GM12878 (cell line): ENCODE data around the gene DUOX2. TPM values are rescaled to one million over a fixed set of nuclear protein-coding genes. Genes with fewer than 3 reads are reported as not detected.

Experiments
- ATAC-seq: fragments of 200-7000 bp; cut with Tn5 transposase; 3 replicates; pipeline ENCODE4 v1.9.1; 2020; ENCODE audit warnings: mild to moderate bottlenecking, moderate library complexity
- BruUV-seq: library from RNA; stranded (reverse); fragments of 400-500 nt; replicated peaks from 2 replicates; lab custom pipeline; 2021; lab: Mats Ljungman, UMichigan
- CTCF ChIA-PET: fragments of 300-600 bp; sonication (Branson Sonifier 250); formaldehyde crosslinking; extraction: SDS; loops from one replicate; lab custom pipeline; 2021; ENCODE audit warnings: inconsistent platforms; lab: Yijun Ruan, JAX
- POLR2A ChIA-PET: fragments of 350-600 bp; formaldehyde crosslinking; extraction: SDS; loops from one replicate; lab custom pipeline; 2021; ENCODE audit warnings: inconsistent platforms; lab: Charles Lee
- RAD21 ChIA-PET: fragments of 300-600 bp; sonication (Branson Sonifier 250); formaldehyde crosslinking; loops from one replicate; lab custom pipeline; 2023; ENCODE audit warnings: antibody characterized with exemption; ENCODE audit not compliant: unreplicated experiment; lab: Charles Lee
- SMC1A ChIA-PET: fragments of 300-600 bp; sonication (Branson Sonifier 250); formaldehyde crosslinking; loops from one replicate; lab custom pipeline; 2023; ENCODE audit not compliant: unreplicated experiment, uncharacterized antibody; lab: Charles Lee
- DNase-seq: peaks from one replicate; pipeline ENCODE4 v3.0.0-alpha.2; 2011; ENCODE audit warnings: low read depth, low spot score
- FAIRE-seq: peaks from 3 replicates; lab custom pipeline; 2011; peaks lifted over from hg19 to GRCh38; lab: Jason Lieb, UNC
- H2AFZ ChIP-seq: 2 replicates; pipeline ENCODE4 v1.6.0; 2011; ENCODE audit warnings: low read depth, low read length, control low read depth; ENCODE audit not compliant: control insufficient read depth
- H3K27ac ChIP-seq: 2 replicates; pipeline ENCODE4 v1.5.1; 2011; ENCODE audit warnings: control low read depth; ENCODE audit not compliant: control insufficient read depth, insufficient read depth
- H3K27me3 ChIP-seq, 2 experiments: replicated peaks in 1 of 2; 2 replicates each; pipeline versions ENCODE4 v1.6.0 to v1.6.1; 2011; ENCODE audit warnings: low read length in 1 of 2; ENCODE audit not compliant: control insufficient read depth in 2 of 2, insufficient read depth in 2 of 2
- H3K36me3 ChIP-seq, 2 experiments: 2 replicates each; pipeline ENCODE4 v1.5.1; 2011; ENCODE audit warnings: low read length in 1 of 2; ENCODE audit not compliant: control insufficient read depth in 2 of 2, insufficient read depth in 2 of 2
- H3K4me1 ChIP-seq: 2 replicates; pipeline ENCODE4 v1.6.1; 2011; ENCODE audit warnings: mild to moderate bottlenecking, low read length, moderate library complexity, mixed read lengths; ENCODE audit not compliant: control insufficient read depth, insufficient read depth
- H3K4me2 ChIP-seq: 2 replicates; pipeline ENCODE4 v1.6.0; 2011; ENCODE audit warnings: control low read depth; ENCODE audit not compliant: control insufficient read depth, insufficient read depth
- H3K4me3 ChIP-seq: fragments of 200-600 bp; sonication (generic); 2 replicates; pipeline ENCODE4 v1.5.1; 2016
- H3K79me2 ChIP-seq: 2 replicates; pipeline ENCODE4 v1.6.0; 2011; ENCODE audit warnings: low read length; ENCODE audit not compliant: control insufficient read depth, insufficient read depth
- H3K9ac ChIP-seq: 2 replicates; pipeline ENCODE4 v1.8.0; 2011; ENCODE audit warnings: low read length, control low read depth, mixed read lengths; ENCODE audit not compliant: control insufficient read depth, insufficient read depth
- H3K9me3 ChIP-seq: replicated peaks from 3 replicates; pipeline ENCODE4 v1.5.1; 2011; ENCODE audit warnings: mild to moderate bottlenecking, low read length; ENCODE audit not compliant: control insufficient read depth, insufficient read depth
- H4K20me1 ChIP-seq: 2 replicates; pipeline ENCODE4 v1.6.0; 2011; ENCODE audit not compliant: control insufficient read depth, insufficient read depth
- CBFB ChIP-seq: IDR thresholded peaks from 2 replicates; pipeline ENCODE4 v1.6.1; 2016; ENCODE audit warnings: antibody characterized with exemption, low read depth
- CREB1 ChIP-seq: IDR thresholded peaks from 2 replicates; pipeline ENCODE4 v1.6.1; 2012; ENCODE audit warnings: low read depth, mild to moderate bottlenecking, inconsistent platforms
- EP300 ChIP-seq, 2 experiments: fragments of 150-350 bp in 1 of 2; IDR thresholded peaks; 2 replicates each; pipeline ENCODE4 v1.6.1; 2011 to 2012; ENCODE audit warnings: low read depth in 2 of 2, low read length in 2 of 2, borderline replicate concordance in 1 of 2, improper control_type of control experiment in 1 of 2, inconsistent platforms in 1 of 2; ENCODE audit not compliant: control insufficient read depth in 1 of 2
- ESRRA ChIP-seq: IDR thresholded peaks from 2 replicates; pipeline ENCODE4 v1.6.1; 2012; ENCODE audit warnings: mild to moderate bottlenecking, low read length, improper control_type of control experiment
- ETV6 ChIP-seq, 2 experiments: fragments of 450-650 bp in 1 of 2; IDR thresholded peaks in 1 of 2; conservative IDR thresholded peaks in 1 of 2; 2 replicates each; pipeline ENCODE4 v1.6.1; 2014; ENCODE audit warnings: antibody characterized with exemption in 1 of 2, borderline replicate concordance in 1 of 2, low read depth in 1 of 2, mild to moderate bottlenecking in 1 of 2, moderate library complexity in 1 of 2
- GATAD2B ChIP-seq: fragments of 450-650 bp; conservative IDR thresholded peaks from 2 replicates; pipeline ENCODE4 v1.6.1; 2017; ENCODE audit warnings: low read depth, mild to moderate bottlenecking, moderate library complexity
- IRF4 ChIP-seq: IDR thresholded peaks from 2 replicates; pipeline ENCODE4 v1.6.1; 2011; ENCODE audit warnings: low read depth, low read length
- JUNB ChIP-seq: IDR thresholded peaks from 2 replicates; pipeline ENCODE4 v1.6.1; 2016; ENCODE audit warnings: antibody characterized with exemption, mild to moderate bottlenecking
- KDM1A ChIP-seq: fragments of 200-600 bp; sonication (generic); IDR thresholded peaks from 2 replicates; pipeline ENCODE4 v1.6.1; 2016; ENCODE audit warnings: borderline replicate concordance
- MEF2A ChIP-seq: IDR thresholded peaks from 2 replicates; pipeline ENCODE4 v1.6.1; 2011; ENCODE audit warnings: low read depth, mild to moderate bottlenecking, low read length, moderate library complexity; ENCODE audit not compliant: insufficient read depth
- NFXL1 ChIP-seq: fragments of 450-650 bp; IDR thresholded peaks from 2 replicates; pipeline ENCODE4 v1.6.1; 2017; ENCODE audit warnings: antibody characterized with exemption, mild to moderate bottlenecking, borderline replicate concordance
- NFYA ChIP-seq: IDR thresholded peaks from 2 replicates; pipeline ENCODE4 v1.6.1; 2011; ENCODE audit warnings: low read depth, mild to moderate bottlenecking, low read length, improper control_type of control experiment, borderline replicate concordance
- NFYB ChIP-seq: IDR thresholded peaks from 2 replicates; pipeline ENCODE4 v1.6.1; 2011; ENCODE audit warnings: low read depth, mild to moderate bottlenecking, low read length, improper control_type of control experiment, moderate library complexity; ENCODE audit not compliant: insufficient read depth
- PAX5 ChIP-seq: IDR thresholded peaks from 2 replicates; pipeline ENCODE4 v1.6.1; 2011; ENCODE audit warnings: low read depth, low read length, borderline replicate concordance
- RBBP5 ChIP-seq: fragments of 200-600 bp; sonication (generic); conservative IDR thresholded peaks from 2 replicates; pipeline ENCODE4 v1.6.1; 2016
- SREBF2 ChIP-seq: IDR thresholded peaks from 2 replicates; pipeline ENCODE4 v1.6.1; 2012; ENCODE audit warnings: mild to moderate bottlenecking, low read length
- SUZ12 ChIP-seq: fragments of 200-600 bp; sonication (generic); IDR thresholded peaks from one replicate; pipeline ENCODE4 v1.6.1; 2018; ENCODE audit warnings: antibody characterized with exemption, mild to moderate bottlenecking; ENCODE audit not compliant: unreplicated experiment
- TAF1 ChIP-seq: IDR thresholded peaks from 2 replicates; pipeline ENCODE4 v1.6.1; 2011; ENCODE audit warnings: mild to moderate bottlenecking, low read depth, low read length, borderline replicate concordance
- TCF7 ChIP-seq: IDR thresholded peaks from 2 replicates; pipeline ENCODE4 v1.6.1; 2014; ENCODE audit warnings: antibody characterized with exemption, borderline replicate concordance
- WRNIP1 ChIP-seq: IDR thresholded peaks from 2 replicates; pipeline ENCODE4 v1.6.1; 2011; ENCODE audit warnings: low read depth, low read length, improper control_type of control experiment, borderline replicate concordance
- WGBS: methylation state at CpG from one replicate; pipeline ENCODE4 v1.1.6; 2016; ENCODE audit warnings: low lambda C conversion rate; ENCODE audit not compliant: insufficient replicate concordance, insufficient coverage; ENCODE audit errors: missing lambda C conversion rate; 5-methylcytosine and 5-hydroxymethylcytosine counted together
- in situ Hi-C: fragments of 300-500 bp; cut with MboI; formaldehyde crosslinking; loops from 9 replicates; pipeline ENCODE4 v1.14.3; 2018; ENCODE audit warnings: mixed read lengths
- intact Hi-C: fragments of 100-400 bp; cut with micrococcal nuclease; formaldehyde crosslinking; loops from one replicate; pipeline ENCODE4 v1.14.2; 2022; ENCODE audit not compliant: unreplicated experiment
- polyA plus RNA-seq, 11 experiments: library from polyadenylated mRNA; depleted of rRNA in 4 of 11; unstranded in 6 of 11; stranded (reverse) in 5 of 11; fragments of >200 nt; fragmentation: Nextera tagmentation in 4 of 11; fragmentation: Illumina TruSeq in 1 of 11; extraction: Ambion mirVana in 4 of 11; extraction: Trizol in 1 of 11; gene quantifications; 1 replicate in 1 of 11; 2 replicates in 10 of 11; pipeline versions ENCODE4 v1.2.1 to v1.2.3, GENCODE V29; 2011 to 2016; ENCODE audit warnings: inconsistent platforms in 2 of 11, missing spikeins in 2 of 11, low read depth in 1 of 11
- total RNA-seq, 4 experiments: library from RNA; depleted of rRNA in 3 of 4; stranded (reverse); fragments of >200 nt in 3 of 4; fragmentation: Illumina TruSeq in 1 of 4; extraction: Trizol in 1 of 4; gene quantifications; 2 replicates each; pipeline versions ENCODE4 v1.2.1 to v1.2.3, GENCODE V29; 2013 to 2021
- TF ChIP-seq, protein P1 (sequence below): fragments of 150-350 bp; IDR thresholded peaks from 2 replicates; pipeline ENCODE4 v1.6.1; 2014; ENCODE audit warnings: mild to moderate bottlenecking, low read depth, low read length
- TF ChIP-seq, protein P2 (sequence below): fragments of 450-650 bp; IDR thresholded peaks from 2 replicates; pipeline ENCODE4 v1.6.1; 2017; ENCODE audit warnings: borderline replicate concordance
- TF ChIP-seq, protein P3 (sequence below): fragments of 450-650 bp; IDR thresholded peaks from 2 replicates; pipeline ENCODE4 v1.6.1; 2014; ENCODE audit warnings: mild to moderate bottlenecking

The DUOX2 gene
- total and polyA plus RNA-seq, 10 of the 15 experiments (the other 5 are each of a cell fraction or from before 2014, with no cell fraction given), result 0.05 TPM; not detected in 9

DNA sequence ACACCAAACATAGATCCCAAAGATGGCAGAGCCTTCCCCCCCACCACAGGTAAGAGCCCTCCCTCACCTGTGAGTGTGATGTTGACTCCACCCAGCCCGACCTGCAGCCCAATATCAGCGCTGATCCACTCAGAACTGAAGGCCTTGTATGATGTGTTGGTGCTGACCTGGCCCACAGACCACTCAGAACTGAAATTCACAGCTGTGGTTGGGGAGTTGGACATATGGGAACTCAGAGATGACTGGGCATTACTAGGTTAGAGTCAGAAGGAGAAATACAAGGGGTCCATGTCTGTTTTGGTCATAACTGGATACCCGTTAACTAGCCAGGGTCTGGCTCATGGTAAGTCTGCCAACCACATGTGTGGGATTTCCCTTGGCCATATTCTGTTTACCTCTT is 7.0 kb upstream of the DUOX2 start:
- ChIA-PET RAD21 (no interaction called here), CTCF (interaction anchor here (0.9 to 1.9 kb wide), 3 partner anchors 10 to 23 kb away, joined by 4 to 6 read pairs (median 4); partner anchors contain the start of gene DUOX1), SMC1A (interaction anchor here (0.6 kb wide), 1 partner anchor 194 kb away, joined by 3 read pairs; no protein-coding TSS in a partner anchor), POLR2A (no interaction called here)
- no peak for DNase-seq
- H3K9me3 ChIP-seq, result no peaks in the 10 kb centered on the region
- intact Hi-C loops, result loop anchor here (10.0 kb wide), 1 partner anchor 146 kb away; no protein-coding TSS in a partner anchor
- H3K4me1 ChIP-seq, result no peaks in the 10 kb centered on the region
- H3K9ac ChIP-seq, result no peak overlapping the region
- no peak overlapping the region for H3K4me2 ChIP-seq
- H3K79me2 ChIP-seq, result no peaks in the 10 kb centered on the region
- peaks cover 4 to 9% of the 10 kb centered on the region in 2 experiments for H3K27me3 ChIP-seq
- no peak overlapping the region for H3K4me3 ChIP-seq
- H4K20me1 ChIP-seq, result no peaks in the 10 kb centered on the region
- FAIRE-seq, result no peak
- no peak overlapping the region for H3K27ac ChIP-seq
- 2% methylated on average over 3 of the region's 3 CpGs for WGBS
- no peaks in the 10 kb centered on the region for H3K36me3 ChIP-seq
- no TSS peak for BruUV-seq
- peak; percentile 37 for ATAC-seq
- H2AFZ ChIP-seq, result no peak overlapping the region
- in situ Hi-C loops, result no loop called here
- TF ChIP-seq SREBF2, result no peak
- TF ChIP-seq TAF1, result no peak
- no peak for TF ChIP-seq TCF7
- TF ChIP-seq MEF2A, result no peak
- TF ChIP-seq SUZ12, result no peak
- peak; percentile 55; the same call in 1 of the 2 replicates for TF ChIP-seq IRF4
- no peak for TF ChIP-seq GATAD2B
- TF ChIP-seq KDM1A, result no peak
- TF ChIP-seq PAX5, result peak; percentile 46; the same call in 1 of the 2 replicates
- TF ChIP-seq, protein P1, sequence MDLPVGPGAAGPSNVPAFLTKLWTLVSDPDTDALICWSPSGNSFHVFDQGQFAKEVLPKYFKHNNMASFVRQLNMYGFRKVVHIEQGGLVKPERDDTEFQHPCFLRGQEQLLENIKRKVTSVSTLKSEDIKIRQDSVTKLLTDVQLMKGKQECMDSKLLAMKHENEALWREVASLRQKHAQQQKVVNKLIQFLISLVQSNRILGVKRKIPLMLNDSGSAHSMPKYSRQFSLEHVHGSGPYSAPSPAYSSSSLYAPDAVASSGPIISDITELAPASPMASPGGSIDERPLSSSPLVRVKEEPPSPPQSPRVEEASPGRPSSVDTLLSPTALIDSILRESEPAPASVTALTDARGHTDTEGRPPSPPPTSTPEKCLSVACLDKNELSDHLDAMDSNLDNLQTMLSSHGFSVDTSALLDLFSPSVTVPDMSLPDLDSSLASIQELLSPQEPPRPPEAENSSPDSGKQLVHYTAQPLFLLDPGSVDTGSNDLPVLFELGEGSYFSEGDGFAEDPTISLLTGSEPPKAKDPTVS, result no peak
- no peak for TF ChIP-seq ETV6 (conservative IDR thresholded peaks at IDR 0.05 in 1 of 2, IDR thresholded peaks at IDR 0.05 in 1 of 2; ENCODE audit: borderline replicate concordance in 1 of 2, low read depth in 1 of 2)
- TF ChIP-seq, protein P2, sequence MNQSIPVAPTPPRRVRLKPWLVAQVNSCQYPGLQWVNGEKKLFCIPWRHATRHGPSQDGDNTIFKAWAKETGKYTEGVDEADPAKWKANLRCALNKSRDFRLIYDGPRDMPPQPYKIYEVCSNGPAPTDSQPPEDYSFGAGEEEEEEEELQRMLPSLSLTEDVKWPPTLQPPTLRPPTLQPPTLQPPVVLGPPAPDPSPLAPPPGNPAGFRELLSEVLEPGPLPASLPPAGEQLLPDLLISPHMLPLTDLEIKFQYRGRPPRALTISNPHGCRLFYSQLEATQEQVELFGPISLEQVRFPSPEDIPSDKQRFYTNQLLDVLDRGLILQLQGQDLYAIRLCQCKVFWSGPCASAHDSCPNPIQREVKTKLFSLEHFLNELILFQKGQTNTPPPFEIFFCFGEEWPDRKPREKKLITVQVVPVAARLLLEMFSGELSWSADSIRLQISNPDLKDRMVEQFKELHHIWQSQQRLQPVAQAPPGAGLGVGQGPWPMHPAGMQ, result no peak
- TF ChIP-seq NFXL1, result no peak
- TF ChIP-seq RBBP5, result no peak
- TF ChIP-seq JUNB, result peak; percentile 36; the same call in 1 of the 2 replicates
- no peak for TF ChIP-seq CBFB
- TF ChIP-seq NFYB, result no peak
- TF ChIP-seq, protein P3, sequence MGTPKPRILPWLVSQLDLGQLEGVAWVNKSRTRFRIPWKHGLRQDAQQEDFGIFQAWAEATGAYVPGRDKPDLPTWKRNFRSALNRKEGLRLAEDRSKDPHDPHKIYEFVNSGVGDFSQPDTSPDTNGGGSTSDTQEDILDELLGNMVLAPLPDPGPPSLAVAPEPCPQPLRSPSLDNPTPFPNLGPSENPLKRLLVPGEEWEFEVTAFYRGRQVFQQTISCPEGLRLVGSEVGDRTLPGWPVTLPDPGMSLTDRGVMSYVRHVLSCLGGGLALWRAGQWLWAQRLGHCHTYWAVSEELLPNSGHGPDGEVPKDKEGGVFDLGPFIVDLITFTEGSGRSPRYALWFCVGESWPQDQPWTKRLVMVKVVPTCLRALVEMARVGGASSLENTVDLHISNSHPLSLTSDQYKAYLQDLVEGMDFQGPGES, result no peak
- no peak for TF ChIP-seq NFYA
- TF ChIP-seq CREB1, result no peak
- no peak for TF ChIP-seq EP300 (IDR thresholded peaks at IDR 0.05; ENCODE audit: borderline replicate concordance in 1 of 2, control insufficient read depth in 1 of 2, low read depth in 2 of 2, low read length in 2 of 2)
- no peak for TF ChIP-seq ESRRA
- TF ChIP-seq WRNIP1, result no peak
